Measurements from ENCODE around the gene CLIC5. TPM values are rescaled to one million over a fixed set of nuclear protein-coding genes. Genes with fewer than 3 reads are reported as not detected.

The CLIC5 gene
- total RNA-seq, 1 donor, result 0.52 TPM

GRCh38 chr6:45923831-45924391 lies 91.7 kb downstream of the CLIC5 start:
- Histone ChIP-seq H3K27me3 (ENCODE audit: insufficient read depth, low read length) (no peaks in the 10 kb centered on the region), H3K4me1 (ENCODE audit: insufficient read depth, low read length) (no peaks in the 10 kb centered on the region), H3K4me3 (ENCODE audit: low read length) (no peak overlapping the region), H3K9me3 (ENCODE audit: low read depth, low read length) (no peaks in the 10 kb centered on the region)

GRCh38 chr6:45922728-45923351 lies 92.8 kb downstream of the CLIC5 start:
- Histone ChIP-seq H3K4me3 (ENCODE audit: low read length) (no peak overlapping the region), H3K9me3 (ENCODE audit: low read depth, low read length) (no peaks in the 10 kb centered on the region), H3K27me3 (ENCODE audit: insufficient read depth, low read length) (no peaks in the 10 kb centered on the region), H3K4me1 (ENCODE audit: insufficient read depth, low read length) (no peaks in the 10 kb centered on the region)

- Histone ChIP-seq H3K4me1 (ENCODE audit: insufficient read depth, low read length) (no peaks in the 10 kb centered on the region), H3K27me3 (ENCODE audit: insufficient read depth, low read length) (no peaks in the 10 kb centered on the region), H3K9me3 (ENCODE audit: low read depth, low read length) (no peaks in the 10 kb centered on the region), H3K4me3 (ENCODE audit: low read length) (no peak overlapping the region)
Observed at GRCh38 chr6:45921691-45922281, 93.9 kb downstream of the CLIC5 start.

- Histone ChIP-seq H3K4me3 (ENCODE audit: low read length) (no peak overlapping the region), H3K27me3 (ENCODE audit: insufficient read depth, low read length) (no peaks in the 10 kb centered on the region), H3K9me3 (ENCODE audit: low read depth, low read length) (no peaks in the 10 kb centered on the region), H3K4me1 (ENCODE audit: insufficient read depth, low read length) (no peaks in the 10 kb centered on the region)
Observed at GRCh38 chr6:45920819-45921511, 94.7 kb downstream of the CLIC5 start.

GRCh38 chr6:45917439-45917838 lies 98.2 kb downstream of the CLIC5 start:
- Histone ChIP-seq H3K4me3 (ENCODE audit: low read length) (no peak overlapping the region), H3K9me3 (ENCODE audit: low read depth, low read length) (no peaks in the 10 kb centered on the region), H3K4me1 (ENCODE audit: insufficient read depth, low read length) (no peaks in the 10 kb centered on the region), H3K27me3 (ENCODE audit: insufficient read depth, low read length) (no peaks in the 10 kb centered on the region)

- no peaks in the 10 kb centered on the region for H3K4me1 ChIP-seq (ENCODE audit: insufficient read depth, low read length)
- H3K9me3 ChIP-seq (ENCODE audit: low read depth, low read length), result no peaks in the 10 kb centered on the region
- no peaks in the 10 kb centered on the region for H3K27me3 ChIP-seq (ENCODE audit: insufficient read depth, low read length)
- no peak overlapping the region for H3K4me3 ChIP-seq (ENCODE audit: low read length)
Observed at GRCh38 chr6:45916692-45917091, 99.0 kb downstream of the CLIC5 start.

- Histone ChIP-seq H3K4me3 (ENCODE audit: low read length) (no peak overlapping the region), H3K27me3 (ENCODE audit: insufficient read depth, low read length) (no peaks in the 10 kb centered on the region), H3K9me3 (ENCODE audit: low read depth, low read length) (no peaks in the 10 kb centered on the region), H3K4me1 (ENCODE audit: insufficient read depth, low read length) (no peaks in the 10 kb centered on the region)
Observed at GRCh38 chr6:45915780-45916468, 99.7 kb downstream of the CLIC5 start.

- no peaks in the 10 kb centered on the region for H3K4me1 ChIP-seq (ENCODE audit: insufficient read depth, low read length)
- H3K9me3 ChIP-seq (ENCODE audit: low read depth, low read length), result no peaks in the 10 kb centered on the region
Observed at GRCh38 chr6:45911691-45912090, 104.0 kb downstream of the CLIC5 start.

GRCh38 chr6:45903959-45904358 lies 111.7 kb downstream of the CLIC5 start:
- no peaks in the 10 kb centered on the region for H3K9me3 ChIP-seq (ENCODE audit: low read depth, low read length)
- H3K4me1 ChIP-seq (ENCODE audit: insufficient read depth, low read length), result no peaks in the 10 kb centered on the region
- H3K27me3 ChIP-seq (ENCODE audit: insufficient read depth, low read length), result no peaks in the 10 kb centered on the region
- no peak overlapping the region for H3K4me3 ChIP-seq (ENCODE audit: low read length)

More at GRCh38 chr6:45911691-45912090, 104.0 kb downstream of the CLIC5 start:
- Histone ChIP-seq H3K27me3 (ENCODE audit: insufficient read depth, low read length) (no peaks in the 10 kb centered on the region), H3K4me3 (ENCODE audit: low read length) (no peak overlapping the region)

GRCh38 chr6:45902984-45903383 lies 112.7 kb downstream of the CLIC5 start:
- Histone ChIP-seq H3K9me3 (ENCODE audit: low read depth, low read length) (no peaks in the 10 kb centered on the region), H3K4me3 (ENCODE audit: low read length) (no peak overlapping the region), H3K4me1 (ENCODE audit: insufficient read depth, low read length) (no peaks in the 10 kb centered on the region), H3K27me3 (ENCODE audit: insufficient read depth, low read length) (no peaks in the 10 kb centered on the region)

GRCh38 chr6:45901767-45902650 lies 113.7 kb downstream of the CLIC5 start:
- Histone ChIP-seq H3K4me1 (ENCODE audit: insufficient read depth, low read length) (no peaks in the 10 kb centered on the region), H3K9me3 (ENCODE audit: low read depth, low read length) (no peaks in the 10 kb centered on the region), H3K27me3 (ENCODE audit: insufficient read depth, low read length) (no peaks in the 10 kb centered on the region), H3K4me3 (ENCODE audit: low read length) (no peak overlapping the region)

- Histone ChIP-seq H3K27me3 (ENCODE audit: insufficient read depth, low read length) (no peaks in the 10 kb centered on the region), H3K4me1 (ENCODE audit: insufficient read depth, low read length) (no peaks in the 10 kb centered on the region), H3K4me3 (ENCODE audit: low read length) (no peak overlapping the region), H3K9me3 (ENCODE audit: low read depth, low read length) (no peaks in the 10 kb centered on the region)
Observed at GRCh38 chr6:45900808-45901752, 114.6 kb downstream of the CLIC5 start.

- Histone ChIP-seq H3K9me3 (ENCODE audit: low read depth, low read length) (no peaks in the 10 kb centered on the region), H3K27me3 (ENCODE audit: insufficient read depth, low read length) (no peaks in the 10 kb centered on the region), H3K4me1 (ENCODE audit: insufficient read depth, low read length) (no peaks in the 10 kb centered on the region), H3K4me3 (ENCODE audit: low read length) (no peak overlapping the region)
Observed at GRCh38 chr6:45899683-45899946, 116.0 kb downstream of the CLIC5 start.

Data from mononuclear cell (primary cell).